GM19023 (cell line): Measurements from ENCODE around the gene PRR18.

Experiments used
- ATAC-seq: cut with Tn5 transposase; IDR thresholded peaks from one replicate; pipeline ENCODE4 v1.9.1; 2021; ENCODE audit warnings: mild to moderate bottlenecking, moderate library complexity; ENCODE audit not compliant: unreplicated experiment

Gene PRR18

GRCh38 chr6:166278579-166279392 is 29.4 kb downstream of the PRR18 start:
- ATAC-seq = no peak

- ATAC-seq = no peak
Observed at GRCh38 chr6:166277892-166278578, 30.2 kb downstream of the PRR18 start.

GRCh38 chr6:166277018-166277417 is 31.2 kb downstream of the PRR18 start:
- no peak for ATAC-seq

- ATAC-seq = peak; percentile 76
Observed at GRCh38 chr6:166275714-166276166, 32.5 kb downstream of the PRR18 start.

GRCh38 chr6:166274739-166275370 is 33.3 kb downstream of the PRR18 start:
- no peak for ATAC-seq

- no peak for ATAC-seq
Observed at GRCh38 chr6:166274163-166274562, 34.0 kb downstream of the PRR18 start.

GRCh38 chr6:166271376-166271765 is 36.8 kb downstream of the PRR18 start:
- ATAC-seq = no peak

- ATAC-seq = no peak
Observed at GRCh38 chr6:166270706-166271375, 37.4 kb downstream of the PRR18 start.

- no peak for ATAC-seq
Observed at GRCh38 chr6:166269301-166270039, 38.7 kb downstream of the PRR18 start.

GRCh38 chr6:166268431-166268830 is 39.8 kb downstream of the PRR18 start:
- ATAC-seq = no peak

GRCh38 chr6:166267526-166267925 is 40.7 kb downstream of the PRR18 start:
- no peak for ATAC-seq

GRCh38 chr6:166266336-166266735 is 41.9 kb downstream of the PRR18 start:
- no peak for ATAC-seq

GRCh38 chr6:166262743-166263515 is 45.3 kb downstream of the PRR18 start:
- ATAC-seq = no peak

- ATAC-seq = no peak
Observed at GRCh38 chr6:166259296-166259977, 48.8 kb downstream of the PRR18 start.

- ATAC-seq = no peak
Observed at GRCh38 chr6:166258854-166259276, 49.3 kb downstream of the PRR18 start.

GRCh38 chr6:166257911-166258318 is 50.3 kb downstream of the PRR18 start:
- no peak for ATAC-seq
